H1 (cell line): ENCODE measurements around the gene ZMIZ1. TPM values are rescaled to one million over a fixed set of nuclear protein-coding genes. Genes with fewer than 3 reads are reported as not detected.

ENCODE experiments used
- CTCF ChIA-PET: fragments of 300-600 bp; sonication (Branson Sonifier 250); formaldehyde crosslinking; loops from one replicate; lab custom pipeline; 2021; ENCODE audit not compliant: partially characterized antibody; lab: Charles Lee
- POLR2A ChIA-PET: fragments of 300-600 bp; sonication (Branson Sonifier 250); formaldehyde crosslinking; loops from one replicate; lab custom pipeline; 2021; ENCODE audit warnings: inconsistent platforms; ENCODE audit not compliant: partially characterized antibody; lab: Charles Lee
- DNase-seq, 2 experiments: peaks; one replicate each; pipeline versions ENCODE4 v3.0.0 to v3.0.0-alpha.2; 2010 to 2022; ENCODE audit warnings: low spot score in 2 of 2, low read depth in 1 of 2, mixed read lengths in 1 of 2
- FAIRE-seq: peaks from 2 replicates; lab custom pipeline; 2011; peaks lifted over from hg19 to GRCh38; lab: Jason Lieb, UNC
- H2AFZ ChIP-seq: 2 replicates; pipeline ENCODE4 v1.8.1; 2012; ENCODE audit warnings: low read length, inconsistent platforms
- H2AK5ac ChIP-seq: 2 replicates; pipeline ENCODE4 v1.6.1; 2013; ENCODE audit warnings: low read depth, low read length
- H2BK120ac ChIP-seq: replicated peaks from 2 replicates; pipeline ENCODE3; 2013; ENCODE audit warnings: low read depth, low read length, inconsistent platforms
- H2BK12ac ChIP-seq: 2 replicates; pipeline ENCODE4 v1.6.1; 2013; ENCODE audit warnings: low read depth, low read length
- H2BK15ac ChIP-seq: 2 replicates; pipeline ENCODE4 v1.6.1; 2013; ENCODE audit warnings: low read length
- H2BK20ac ChIP-seq: 2 replicates; pipeline ENCODE4 v1.6.1; 2013; ENCODE audit warnings: low read length
- H2BK5ac ChIP-seq: 2 replicates; pipeline ENCODE4 v1.6.1; 2013; ENCODE audit warnings: low read depth, low read length
- H3K14ac ChIP-seq: 2 replicates; pipeline ENCODE4 v1.6.1; 2013; ENCODE audit warnings: inconsistent platforms; ENCODE audit not compliant: insufficient read length
- H3K18ac ChIP-seq: 2 replicates; pipeline ENCODE4 v1.6.1; 2013; ENCODE audit warnings: low read length; ENCODE audit errors: extremely low read depth
- H3K23ac ChIP-seq: 2 replicates; pipeline ENCODE4 v1.6.1; 2013; ENCODE audit warnings: inconsistent platforms; ENCODE audit not compliant: insufficient read length
- H3K23me2 ChIP-seq: 2 replicates; pipeline ENCODE4 v1.6.1; 2013; ENCODE audit warnings: low read depth, low read length
- H3K27ac ChIP-seq: 2 replicates; pipeline ENCODE4 v1.6.1; 2011; ENCODE audit warnings: low read depth, low read length, inconsistent platforms
- H3K27me3 ChIP-seq, 4 experiments: replicated peaks in 1 of 4; 1 replicate in 1 of 4; 2 replicates in 3 of 4; pipeline versions ENCODE4 v1.6.1 to v1.8.1; 2011 to 2013; ENCODE audit warnings: low read length in 3 of 4, mild to moderate bottlenecking in 3 of 4, inconsistent platforms in 2 of 4, mixed read lengths in 2 of 4, moderate library complexity in 1 of 4; ENCODE audit not compliant: control insufficient read depth in 3 of 4, insufficient read depth in 3 of 4; ENCODE audit errors: extremely low read depth in 1 of 4
- H3K36me3 ChIP-seq, 4 experiments: 2 replicates each; pipeline versions ENCODE4 v1.6.1 to v1.8.1; 2011 to 2013; ENCODE audit warnings: mild to moderate bottlenecking in 4 of 4, low read length in 3 of 4, moderate library complexity in 2 of 4, control low read depth in 1 of 4, inconsistent platforms in 1 of 4; ENCODE audit not compliant: insufficient read depth in 4 of 4, control insufficient read depth in 2 of 4
- H3K4ac ChIP-seq: replicated peaks from 2 replicates; pipeline ENCODE3; 2013; ENCODE audit warnings: low read length, low read depth, mixed read lengths, inconsistent platforms; ENCODE audit not compliant: insufficient read length
- H3K4me1 ChIP-seq, 4 experiments: replicated peaks in 1 of 4; 1 replicate in 1 of 4; 2 replicates in 3 of 4; pipeline versions ENCODE4 v1.6.1 to v1.8.1; 2011 to 2013; ENCODE audit warnings: low read length in 3 of 4, inconsistent platforms in 2 of 4, mixed read lengths in 1 of 4; ENCODE audit not compliant: insufficient read depth in 4 of 4, control insufficient read depth in 3 of 4
- H3K4me2 ChIP-seq, 2 experiments: 2 replicates each; pipeline versions ENCODE4 v1.6.1 to v1.8.1; 2011 to 2013; ENCODE audit warnings: low read depth in 2 of 2, low read length in 2 of 2, control low read depth in 1 of 2, inconsistent platforms in 1 of 2, mild to moderate bottlenecking in 1 of 2; ENCODE audit not compliant: insufficient read depth in 1 of 2
- H3K4me3 ChIP-seq, 4 experiments: fragments of 200-600, 300-600 bp in 1 of 4; sonication (generic), shearing (Covaris generic), sonication (Bioruptor Twin) in 1 of 4; 2 replicates each; pipeline versions ENCODE4 v1.5.1 to v1.8.1; 2011 to 2016; ENCODE audit warnings: low read length in 4 of 4, low read depth in 3 of 4, control low read depth in 2 of 4, inconsistent platforms in 2 of 4, mild to moderate bottlenecking in 2 of 4, mixed read lengths in 1 of 4, moderate library complexity in 1 of 4; ENCODE audit not compliant: insufficient read depth in 2 of 4; ENCODE audit errors: extremely low read depth in 1 of 4
- H3K56ac ChIP-seq: replicated peaks from 2 replicates; pipeline ENCODE3; 2013; ENCODE audit warnings: low read depth, mild to moderate bottlenecking, mixed read lengths, low read length, inconsistent platforms; ENCODE audit not compliant: insufficient read length
- H3K79me1 ChIP-seq: 2 replicates; pipeline ENCODE4 v1.6.1; 2013; ENCODE audit warnings: low read depth, low read length, control low read depth
- H3K79me2 ChIP-seq, 2 experiments: 2 replicates each; pipeline versions ENCODE4 v1.6.1 to v1.8.1; 2012 to 2013; ENCODE audit warnings: low read length in 2 of 2, mild to moderate bottlenecking in 2 of 2, inconsistent platforms in 1 of 2; ENCODE audit not compliant: insufficient read depth in 2 of 2, control insufficient read depth in 1 of 2
- H3K9ac ChIP-seq, 4 experiments: replicated peaks in 1 of 4; 1 replicate in 1 of 4; 2 replicates in 3 of 4; pipeline versions ENCODE4 v1.6.1 to v1.8.1; 2011 to 2013; ENCODE audit warnings: low read depth in 3 of 4, low read length in 3 of 4, control low read depth in 2 of 4, mild to moderate bottlenecking in 2 of 4, moderate library complexity in 2 of 4, inconsistent platforms in 1 of 4; ENCODE audit errors: extremely low read depth in 1 of 4
- H3K9me3 ChIP-seq, 2 experiments: 2 replicates each; pipeline versions ENCODE4 v1.6.1 to v1.8.1; 2012 to 2013; ENCODE audit warnings: mild to moderate bottlenecking in 2 of 2, moderate library complexity in 2 of 2, control low read depth in 1 of 2, inconsistent platforms in 1 of 2, low read depth in 1 of 2, low read length in 1 of 2, mixed read lengths in 1 of 2; ENCODE audit not compliant: insufficient read depth in 2 of 2
- H4K20me1 ChIP-seq, 2 experiments: replicated peaks in 1 of 2; 2 replicates each; pipeline versions ENCODE3 to v1.8.1; 2011 to 2013; ENCODE audit warnings: inconsistent platforms in 2 of 2, low read length in 2 of 2, mild to moderate bottlenecking in 1 of 2; ENCODE audit not compliant: insufficient read depth in 2 of 2, control insufficient read depth in 1 of 2
- H4K5ac ChIP-seq: 2 replicates; pipeline ENCODE4 v1.6.1; 2013; ENCODE audit warnings: low read length, low read depth, mixed read lengths, inconsistent platforms; ENCODE audit not compliant: insufficient read length
- H4K8ac ChIP-seq: 2 replicates; pipeline ENCODE4 v1.8.0; 2013; ENCODE audit warnings: mild to moderate bottlenecking, moderate library complexity, low read length, inconsistent platforms; ENCODE audit not compliant: insufficient read depth; ENCODE audit errors: extremely low read depth
- H4K91ac ChIP-seq: replicated peaks from 2 replicates; pipeline ENCODE3; 2013; ENCODE audit warnings: low read length, mixed read lengths, inconsistent platforms; ENCODE audit not compliant: insufficient read length
- ZNF274 ChIP-seq: IDR thresholded peaks from 2 replicates; pipeline ENCODE4 v1.7.0; 2012; ENCODE audit warnings: low read length, borderline replicate concordance; ENCODE audit errors: extremely low read depth
- WGBS, 2 experiments: shearing (Covaris generic) in 1 of 2; methylation state at CpG; one replicate each; pipeline versions ENCODE4 v1.1.6 to v1.1.7; 2013 to 2015; ENCODE audit warnings: low lambda C conversion rate in 2 of 2, mixed read lengths in 2 of 2, inconsistent platforms in 1 of 2, low coverage in 1 of 2, missing lambda C conversion rate in 1 of 2; ENCODE audit not compliant: insufficient replicate concordance in 2 of 2, insufficient coverage in 1 of 2, insufficient read length in 1 of 2; ENCODE audit errors: extremely low coverage in 1 of 2, missing lambda C conversion rate in 1 of 2; 5-methylcytosine and 5-hydroxymethylcytosine counted together
- polyA plus RNA-seq, 7 experiments: library from polyadenylated mRNA; depleted of rRNA in 3 of 7; stranded (reverse) in 5 of 7; unstranded in 2 of 7; fragments of >200 nt in 5 of 7; fragments of 200-250 nt in 2 of 7; gene quantifications; 1 replicate in 5 of 7; 2 replicates in 1 of 7; 4 replicates in 1 of 7; pipeline versions ENCODE4 v1.2.1 to v1.2.3, GENCODE V29; 2011 to 2013; ENCODE audit warnings: missing spikeins in 2 of 7, mixed read lengths in 2 of 7
- total RNA-seq: library from RNA; stranded (reverse); fragmentation: NEBNext Ultra II Directional; extraction: Animal tissue kit (Norgen Biotek cat#: 25700); gene quantifications from 2 replicates; pipeline ENCODE4 v1.2.1, GENCODE V29; 2021

The ZMIZ1 gene
- total and polyA plus RNA-seq, 2 of the 8 experiments (the other 6 are each of a cell fraction or from before 2014, with no cell fraction given), result 8.1 to 28.0 TPM

DNA sequence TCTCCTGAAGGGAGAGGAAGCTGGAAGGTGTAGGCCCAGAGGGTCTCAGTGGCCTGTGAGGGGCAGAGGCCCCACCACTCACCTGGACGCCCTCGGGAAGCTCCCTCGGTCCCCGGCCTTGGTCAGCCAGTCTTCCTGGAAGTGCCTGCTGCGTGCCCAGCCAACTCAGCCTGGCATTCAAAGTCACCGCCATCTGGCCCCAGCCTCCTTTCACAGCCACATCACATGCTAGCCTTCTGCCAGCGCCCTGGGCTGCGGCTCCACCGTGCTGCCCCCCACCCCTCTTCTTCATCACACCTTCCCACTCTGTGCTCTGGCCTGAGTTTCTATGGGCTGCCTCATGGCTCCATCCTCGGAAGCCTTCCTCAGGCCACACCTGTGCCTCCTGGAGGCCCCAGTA is 98.0 kb downstream of the ZMIZ1 start:
- H2BK12ac ChIP-seq, result no peak overlapping the region
- no peak overlapping the region for H2BK15ac ChIP-seq
- no peaks in the 10 kb centered on the region for H3K9me3 ChIP-seq
- no peak overlapping the region; the same call in 1 of the 2 replicates for H4K8ac ChIP-seq
- no peaks in the 10 kb centered on the region; a peak in 1 of 4 replicates for H3K79me2 ChIP-seq
- H3K36me3 ChIP-seq, result no peaks in the 10 kb centered on the region; a peak in 3 of 8 replicates
- H3K23ac ChIP-seq, result no peak overlapping the region
- no peak overlapping the region for H3K9ac ChIP-seq
- H4K91ac ChIP-seq, result no peak overlapping the region
- H3K4me1 ChIP-seq, result peaks cover 0 to 21% (median 8%) of the 10 kb centered on the region in 4 experiments; a peak in 6 of 7 replicates
- ChIA-PET CTCF (interaction anchor here (0.9 to 32.0 kb wide), 6 partner anchors 10 to 43 kb away, joined by 3 to 396 read pairs (median 11); no protein-coding TSS in a partner anchor), POLR2A (no interaction called here)
- no peak for FAIRE-seq
- H4K20me1 ChIP-seq, result peaks cover 2 to 27% of the 10 kb centered on the region in 2 experiments
- no peak overlapping the region for H3K56ac ChIP-seq
- H3K27me3 ChIP-seq, result no peaks in the 10 kb centered on the region; a peak in 1 of 7 replicates
- H3K4ac ChIP-seq, result no peak overlapping the region
- H2BK5ac ChIP-seq, result no peak overlapping the region; the same call in 1 of the 2 replicates
- DNase-seq, result no peak
- no peaks in the 10 kb centered on the region for H3K23me2 ChIP-seq
- H3K79me1 ChIP-seq, result peaks cover 2% of the 10 kb centered on the region; the same call in 1 of the 2 replicates
- no peak overlapping the region for H3K18ac ChIP-seq
- no peak overlapping the region for H4K5ac ChIP-seq
- no peak overlapping the region for H3K14ac ChIP-seq
- H2BK20ac ChIP-seq, result no peak overlapping the region
- H3K4me2 ChIP-seq, result no peak overlapping the region
- no peak overlapping the region for H2AFZ ChIP-seq
- no peak overlapping the region for H3K27ac ChIP-seq
- H2BK120ac ChIP-seq, result no peak overlapping the region
- 89% methylated on average over 10 of the region's 10 CpGs; no CpG with 5 or more reads in 1 of the 2 experiments for WGBS, 2 experiments
- H3K4me3 ChIP-seq, result no peak overlapping the region
- H2AK5ac ChIP-seq, result no peak overlapping the region
- no peak for TF ChIP-seq ZNF274
